ENCODE data around the gene SIM2.

The SIM2 gene

GRCh38 chr21:36773995-36774394 lies 75.1 kb downstream of the SIM2 start:
- DNase-seq, result no peak

- no peak for DNase-seq
Measured at GRCh38 chr21:36776981-36777617, 78.2 kb downstream of the SIM2 start.

GRCh38 chr21:36780861-36781260 lies 81.9 kb downstream of the SIM2 start:
- DNase-seq, result no peak

- no peak for DNase-seq
Measured at GRCh38 chr21:36783612-36784374, 84.9 kb downstream of the SIM2 start.

GRCh38 chr21:36784947-36785346 lies 86.0 kb downstream of the SIM2 start:
- no peak for DNase-seq

GRCh38 chr21:36785615-36786014 lies 86.7 kb downstream of the SIM2 start:
- DNase-seq, result no peak

GRCh38 chr21:36786186-36786585 lies 87.3 kb downstream of the SIM2 start:
- DNase-seq, result no peak

GRCh38 chr21:36788120-36788638 lies 89.3 kb downstream of the SIM2 start:
- DNase-seq, result no peak

- no peak for DNase-seq
Measured at GRCh38 chr21:36790616-36791015, 91.7 kb downstream of the SIM2 start.

GRCh38 chr21:36791180-36791579 lies 92.3 kb downstream of the SIM2 start:
- no peak for DNase-seq

- DNase-seq, result no peak
Measured at GRCh38 chr21:36791695-36792470, 93.0 kb downstream of the SIM2 start.

- DNase-seq, result no peak
Measured at GRCh38 chr21:36792505-36792967, 93.6 kb downstream of the SIM2 start.

- DNase-seq, result no peak
Measured at GRCh38 chr21:36796070-36796469, 97.2 kb downstream of the SIM2 start.

GRCh38 chr21:36798491-36798890 lies 99.6 kb downstream of the SIM2 start:
- DNase-seq, result no peak
